CD4-positive, alpha-beta memory T cell (primary cell): ENCODE results near the gene RALGAPA2. TPM values are rescaled to one million over a fixed set of nuclear protein-coding genes. Genes with fewer than 3 reads are reported as not detected.

ENCODE experiments used
- CTCF ChIA-PET: fragments of 350-600 bp; sonication (Branson Sonifier 250); formaldehyde crosslinking; loops from one replicate; lab custom pipeline; 2021; ENCODE audit warnings: inconsistent platforms; ENCODE audit not compliant: partially characterized antibody; lab: Charles Lee
- POLR2A ChIA-PET: fragments of 350-600 bp; sonication (Branson Sonifier 250); formaldehyde crosslinking; loops from one replicate; lab custom pipeline; 2021; ENCODE audit not compliant: partially characterized antibody; lab: Charles Lee
- DNase-seq, 5 donors: peaks; one replicate each; pipeline versions ENCODE4 v3.0.0 to v3.0.0-alpha.2; 2020 to 2022; ENCODE audit warnings: mixed read lengths in 1 of 5
- H3K27ac ChIP-seq: one replicate; pipeline ENCODE4 v1.7.0; 2013; ENCODE audit warnings: low read depth, low read length
- H3K27me3 ChIP-seq: 2 replicates; pipeline ENCODE4 v1.7.0; 2013; ENCODE audit warnings: mild to moderate bottlenecking, low read length, moderate library complexity; ENCODE audit not compliant: insufficient read depth
- H3K36me3 ChIP-seq: 2 replicates; pipeline ENCODE4 v1.7.0; 2013; ENCODE audit warnings: mild to moderate bottlenecking, low read length, moderate library complexity; ENCODE audit not compliant: insufficient read depth
- H3K4me1 ChIP-seq: 2 replicates; pipeline ENCODE4 v1.7.0; 2013; ENCODE audit warnings: mild to moderate bottlenecking, low read length, moderate library complexity; ENCODE audit not compliant: insufficient read depth
- H3K4me3 ChIP-seq, 2 donors: one replicate each; pipeline ENCODE4 v1.7.0; 2013; ENCODE audit warnings: low read length in 2 of 2, mild to moderate bottlenecking in 1 of 2
- H3K9me3 ChIP-seq, 2 donors: one replicate each; pipeline ENCODE4 v1.7.0; 2013; ENCODE audit warnings: low read length in 2 of 2, control low read depth in 1 of 2; ENCODE audit not compliant: control insufficient read depth in 1 of 2
- H3K27ac Mint-ChIP-seq, 7 donors: one replicate each; pipeline ENCODE4 v1.8.0; 2020 to 2021; ENCODE audit warnings: mixed read lengths in 7 of 7, mild to moderate bottlenecking in 6 of 7, inconsistent platforms in 3 of 7, moderate library complexity in 3 of 7
- H3K27me3 Mint-ChIP-seq, 2 donors: one replicate each; pipeline ENCODE4 v1.8.0; 2020 to 2021; ENCODE audit warnings: mixed read lengths in 2 of 2
- H3K36me3 Mint-ChIP-seq, 2 donors: one replicate each; pipeline ENCODE4 v1.8.0; 2020 to 2021; ENCODE audit warnings: mixed read lengths in 2 of 2, inconsistent platforms in 1 of 2, mild to moderate bottlenecking in 1 of 2
- H3K4me1 Mint-ChIP-seq, 4 donors: one replicate each; pipeline ENCODE4 v1.8.0; 2020 to 2021; ENCODE audit warnings: mixed read lengths in 4 of 4, mild to moderate bottlenecking in 1 of 4
- H3K4me3 Mint-ChIP-seq, 8 donors: one replicate each; pipeline ENCODE4 v1.8.0; 2020 to 2021; ENCODE audit warnings: mixed read lengths in 8 of 8, mild to moderate bottlenecking in 7 of 8, moderate library complexity in 6 of 8, inconsistent platforms in 3 of 8
- H3K9me3 Mint-ChIP-seq, 8 donors: one replicate each; pipeline ENCODE4 v1.8.0; 2020 to 2021; ENCODE audit warnings: mixed read lengths in 8 of 8, mild to moderate bottlenecking in 5 of 8, inconsistent platforms in 3 of 8, moderate library complexity in 1 of 8
- intact Hi-C: fragments of 100-400 bp; cut with micrococcal nuclease; formaldehyde crosslinking; loops from one replicate; pipeline ENCODE4 v1.15.1; 2023
- polyA plus RNA-seq, 2 donors: library from polyadenylated mRNA; unstranded; fragments of 300-500 nt; fragmentation: Illumina TruSeq; gene quantifications; one replicate each; pipeline ENCODE4 v1.2.3, GENCODE V29; 2021
- total RNA-seq, 2 experiments: library from RNA; stranded (reverse); gene quantifications; one replicate each; pipeline ENCODE4 v1.2.3, GENCODE V29; 2021

The RALGAPA2 gene
- total and polyA plus RNA-seq, 4 experiments from 2014 or later: 1.6 to 36.3 (median 21.5) TPM

GRCh38 chr20:20492521-20493332 is 219.7 kb downstream of the RALGAPA2 start:
- no peak overlapping the region for H3K27ac Mint-ChIP-seq
- no peaks in the 10 kb centered on the region for H3K27me3 Mint-ChIP-seq
- ChIA-PET CTCF (no interaction called here), POLR2A (no interaction called here)
- H3K27me3 ChIP-seq: no peaks in the 10 kb centered on the region
- H3K36me3 ChIP-seq: peaks cover 5% of the 10 kb centered on the region
- H3K4me1 Mint-ChIP-seq: peaks cover 0 to 9% (median 2%) of the 10 kb centered on the region in 4 donors
- H3K9me3 Mint-ChIP-seq: no peaks in the 10 kb centered on the region
- no peaks in the 10 kb centered on the region for H3K9me3 ChIP-seq
- peaks cover 75 to 83% of the 10 kb centered on the region in 2 donors for H3K36me3 Mint-ChIP-seq
- no peak overlapping the region for H3K4me3 Mint-ChIP-seq
- H3K27ac ChIP-seq: no peak overlapping the region
- intact Hi-C loops: no loop called here
- no peaks in the 10 kb centered on the region for H3K4me1 ChIP-seq
- DNase-seq: no peak
- H3K4me3 ChIP-seq: no peak overlapping the region

GRCh38 chr20:20491784-20492264 is 220.6 kb downstream of the RALGAPA2 start:
- H3K9me3 Mint-ChIP-seq: no peaks in the 10 kb centered on the region
- ChIA-PET POLR2A (no interaction called here), CTCF (no interaction called here)
- Histone ChIP-seq H3K27me3 (no peaks in the 10 kb centered on the region), H3K4me1 (no peaks in the 10 kb centered on the region), H3K36me3 (peaks cover 5% of the 10 kb centered on the region), H3K9me3 (no peaks in the 10 kb centered on the region), H3K27ac (no peak overlapping the region), H3K4me3 (no peak overlapping the region)
- H3K4me1 Mint-ChIP-seq: peaks cover 0 to 9% (median under 1%) of the 10 kb centered on the region in 4 donors
- H3K27me3 Mint-ChIP-seq: no peaks in the 10 kb centered on the region
- DNase-seq: no peak
- no peak overlapping the region for H3K4me3 Mint-ChIP-seq
- intact Hi-C loops: no loop called here
- H3K27ac Mint-ChIP-seq: no peak overlapping the region
- H3K36me3 Mint-ChIP-seq: peaks cover 69 to 78% of the 10 kb centered on the region in 2 donors

GRCh38 chr20:20491110-20491783 is 221.2 kb downstream of the RALGAPA2 start:
- Mint-ChIP-seq H3K9me3 (no peaks in the 10 kb centered on the region), H3K27ac (peak overlapping the region in 1 of 7 donors; percentile 5), H3K27me3 (no peaks in the 10 kb centered on the region), H3K36me3 (peaks cover 70 to 80% of the 10 kb centered on the region in 2 donors), H3K4me3 (no peak overlapping the region), H3K4me1 (peaks cover 0 to 9% (median under 1%) of the 10 kb centered on the region in 4 donors)
- DNase-seq: no peak
- intact Hi-C loops: no loop called here
- Histone ChIP-seq H3K9me3 (no peaks in the 10 kb centered on the region), H3K27ac (no peak overlapping the region), H3K36me3 (peaks cover 5% of the 10 kb centered on the region), H3K4me1 (no peaks in the 10 kb centered on the region), H3K27me3 (no peaks in the 10 kb centered on the region), H3K4me3 (no peak overlapping the region)
- CTCF ChIA-PET: no interaction called here
- POLR2A ChIA-PET: no interaction called here

GRCh38 chr20:20490673-20491072 is 221.8 kb downstream of the RALGAPA2 start:
- H3K4me3 Mint-ChIP-seq: no peak overlapping the region
- H3K4me1 Mint-ChIP-seq: peaks cover 0 to 9% (median under 1%) of the 10 kb centered on the region in 4 donors
- no peaks in the 10 kb centered on the region for H3K9me3 Mint-ChIP-seq
- intact Hi-C loops: no loop called here
- no peaks in the 10 kb centered on the region for H3K9me3 ChIP-seq
- H3K27me3 ChIP-seq: no peaks in the 10 kb centered on the region
- ChIA-PET POLR2A (no interaction called here), CTCF (interaction anchor here (1.2 kb wide), 1 partner anchor 15 kb away, joined by 3 read pairs; no protein-coding TSS in a partner anchor)
- H3K27me3 Mint-ChIP-seq: no peaks in the 10 kb centered on the region
- no peak overlapping the region for H3K27ac Mint-ChIP-seq
- no peak for DNase-seq
- H3K27ac ChIP-seq: no peak overlapping the region
- peaks cover 5% of the 10 kb centered on the region for H3K36me3 ChIP-seq
- H3K4me1 ChIP-seq: no peaks in the 10 kb centered on the region
- H3K4me3 ChIP-seq: no peak overlapping the region
- H3K36me3 Mint-ChIP-seq: peaks cover 65 to 77% of the 10 kb centered on the region in 2 donors

GRCh38 chr20:20489648-20490341 is 222.6 kb downstream of the RALGAPA2 start:
- intact Hi-C loops: no loop called here
- Histone ChIP-seq H3K36me3 (peaks cover 5% of the 10 kb centered on the region), H3K4me1 (no peaks in the 10 kb centered on the region), H3K9me3 (no peaks in the 10 kb centered on the region), H3K27ac (no peak overlapping the region), H3K4me3 (no peak overlapping the region), H3K27me3 (no peaks in the 10 kb centered on the region)
- Mint-ChIP-seq H3K9me3 (no peaks in the 10 kb centered on the region), H3K36me3 (peaks cover 57 to 68% of the 10 kb centered on the region in 2 donors), H3K27me3 (no peaks in the 10 kb centered on the region), H3K4me1 (peaks cover 0 to 9% (median under 1%) of the 10 kb centered on the region in 4 donors), H3K4me3 (no peak overlapping the region), H3K27ac (peak overlapping the region in 1 of 7 donors; percentile 50)
- DNase-seq: no peak
- CTCF ChIA-PET: interaction anchor here (1.2 kb wide), 1 partner anchor 14 kb away, joined by 3 read pairs; no protein-coding TSS in a partner anchor
- POLR2A ChIA-PET: no interaction called here

GRCh38 chr20:20489054-20489453 is 223.4 kb downstream of the RALGAPA2 start:
- POLR2A ChIA-PET: no interaction called here
- Mint-ChIP-seq H3K9me3 (no peaks in the 10 kb centered on the region), H3K27me3 (no peaks in the 10 kb centered on the region), H3K4me1 (peaks cover 0 to 9% (median under 1%) of the 10 kb centered on the region in 4 donors), H3K27ac (peak overlapping the region in 1 of 7 donors; percentile 58), H3K4me3 (no peak overlapping the region), H3K36me3 (peaks cover 51 to 63% of the 10 kb centered on the region in 2 donors)
- Histone ChIP-seq H3K27ac (no peak overlapping the region), H3K4me3 (no peak overlapping the region), H3K36me3 (peaks cover 5% of the 10 kb centered on the region), H3K4me1 (no peaks in the 10 kb centered on the region), H3K27me3 (no peaks in the 10 kb centered on the region), H3K9me3 (no peaks in the 10 kb centered on the region)
- CTCF ChIA-PET: no interaction called here
- no peak for DNase-seq
- intact Hi-C loops: no loop called here

- Mint-ChIP-seq H3K4me1 (peaks cover 0 to 9% (median 2%) of the 10 kb centered on the region in 4 donors), H3K4me3 (no peak overlapping the region), H3K9me3 (no peaks in the 10 kb centered on the region), H3K27me3 (no peaks in the 10 kb centered on the region), H3K36me3 (peaks cover 50 to 59% of the 10 kb centered on the region in 2 donors), H3K27ac (peak overlapping the region in 1 of 7 donors; percentile 2)
- intact Hi-C loops: no loop called here
- Histone ChIP-seq H3K36me3 (peaks cover 5% of the 10 kb centered on the region), H3K9me3 (no peaks in the 10 kb centered on the region), H3K4me1 (no peaks in the 10 kb centered on the region), H3K27ac (no peak overlapping the region), H3K4me3 (no peak overlapping the region), H3K27me3 (no peaks in the 10 kb centered on the region)
- no peak for DNase-seq
- POLR2A ChIA-PET: no interaction called here
- CTCF ChIA-PET: no interaction called here
Measured at GRCh38 chr20:20488388-20488787, 224.1 kb downstream of the RALGAPA2 start.
